DND-41 (cell line): ENCODE measurements around the gene BMPR2.

Experiments used
- CTCF ChIP-seq: IDR thresholded peaks from 2 replicates; pipeline ENCODE4 v1.5.1; 2012; ENCODE audit warnings: borderline replicate concordance, low read length, moderate library complexity, mild to moderate bottlenecking; ENCODE audit not compliant: poor library complexity, severe bottlenecking; ENCODE audit errors: extremely low read depth
- EZH2 ChIP-seq: IDR thresholded peaks from 3 replicates; pipeline ENCODE4 v1.6.1; 2012; ENCODE audit warnings: borderline replicate concordance, low read depth, mild to moderate bottlenecking, moderate library complexity, low read length, inconsistent platforms; ENCODE audit not compliant: severe bottlenecking

- TF ChIP-seq CTCF = no peak
- TF ChIP-seq EZH2 = no peak
Observed at GRCh38 chr2:202378001-202378400, 1.9 kb downstream of the BMPR2 start.
